A673 (cell line): ENCODE results near the gene ADGRE2. TPM values are rescaled to one million over a fixed set of nuclear protein-coding genes. Genes with fewer than 3 reads are reported as not detected.

Experiments
- total RNA-seq: library from RNA; stranded (reverse); gene quantifications from 2 replicates; pipeline ENCODE4 v1.2.3, GENCODE V29; 2021

ADGRE2 gene
- total RNA-seq, 1 experiment from 2014 or later: 0.19 TPM

Other genes starting within 250 kb of the ADGRE2 start
- gene TECR, start 249.0 kb downstream of the ADGRE2 start, total RNA-seq: 189 and 203 TPM in 2 replicates
- 180 and 196 TPM in 2 replicates for gene NDUFB7, start 206.5 kb downstream of the ADGRE2 start, total RNA-seq
- gene CLEC17A, start 195.5 kb downstream of the ADGRE2 start, total RNA-seq: not detected in 2 replicates
- gene ADGRE3, start 103.7 kb downstream of the ADGRE2 start, total RNA-seq: not detected in 2 replicates
- 19.2 TPM in 2 replicates for gene ZNF333, start 88.5 kb downstream of the ADGRE2 start, total RNA-seq
- gene OR7A5, start 56.6 kb upstream of the ADGRE2 start, total RNA-seq: not detected in 2 replicates
- gene OR7C1, start 56.6 kb upstream of the ADGRE2 start, total RNA-seq: not detected in 2 replicates
- gene OR7A10, start 70.4 kb upstream of the ADGRE2 start, total RNA-seq: not detected in 2 replicates
- gene OR7A17, start 107.6 kb upstream of the ADGRE2 start, total RNA-seq: not detected in 2 replicates
- not detected in 2 replicates for gene OR7C2, start 162.9 kb upstream of the ADGRE2 start, total RNA-seq
- 0.26 TPM in 1 of 2 replicates, not detected in the other for gene SLC1A6, start 201.3 kb upstream of the ADGRE2 start, total RNA-seq